ENCODE data around the gene IQGAP2.

GRCh38 chr5:76585783-76586217, 182.7 kb downstream of the IQGAP2 start:
- TF ChIP-seq CTCF (IDR thresholded peaks at IDR 0.05) (no peak), POLR2A (IDR thresholded peaks at IDR 0.05) (no peak)
